Thyroid gland (tissue), 4 donors: ENCODE results near the gene ANKRD36B.
"Not testable (repeated sequence)": the region's sequence is repeated elsewhere in the genome, so short reads cannot be mapped to it uniquely, and the experiment has no call there.

Experiments used
- POLR2A ChIP-seq, 2 donors: fragments of 450-650 bp; IDR thresholded peaks; one replicate each; pipeline ENCODE4 v1.6.1; 2017; ENCODE audit warnings: antibody characterized with exemption in 2 of 2, mild to moderate bottlenecking in 2 of 2, moderate library complexity in 1 of 2
- TF ChIP-seq, protein P1 (sequence below), 6 experiments: fragments of 200-600 bp in 3 of 6; fragments of 450-650 bp in 3 of 6; sonication (generic) in 3 of 6; IDR thresholded peaks; one replicate each; pipeline ENCODE4 v1.5.1; 2016 to 2019; ENCODE audit warnings: antibody characterized with exemption in 6 of 6, mild to moderate bottlenecking in 2 of 6, inconsistent platforms in 1 of 6, moderate library complexity in 1 of 6

DNA sequence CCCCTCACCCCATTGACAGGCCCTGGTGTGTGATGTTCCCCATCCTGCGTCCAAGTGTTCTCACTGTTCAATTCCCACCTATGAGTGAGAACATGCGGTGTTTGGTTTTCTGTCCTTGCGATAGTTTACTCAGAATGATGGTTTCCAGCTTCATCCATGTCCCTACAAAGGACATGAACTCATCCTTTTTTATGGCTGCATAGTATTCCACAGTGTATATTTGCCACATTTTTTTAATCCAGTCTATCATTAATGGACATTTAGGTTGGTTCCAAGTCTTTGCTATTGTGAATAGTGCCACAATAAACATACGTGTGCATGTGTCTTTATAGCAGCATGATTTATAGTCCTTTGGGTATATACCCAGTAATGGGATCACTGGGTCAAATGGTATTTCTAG lies 6.5 kb upstream of the ANKRD36B start:
- TF ChIP-seq, protein P1, sequence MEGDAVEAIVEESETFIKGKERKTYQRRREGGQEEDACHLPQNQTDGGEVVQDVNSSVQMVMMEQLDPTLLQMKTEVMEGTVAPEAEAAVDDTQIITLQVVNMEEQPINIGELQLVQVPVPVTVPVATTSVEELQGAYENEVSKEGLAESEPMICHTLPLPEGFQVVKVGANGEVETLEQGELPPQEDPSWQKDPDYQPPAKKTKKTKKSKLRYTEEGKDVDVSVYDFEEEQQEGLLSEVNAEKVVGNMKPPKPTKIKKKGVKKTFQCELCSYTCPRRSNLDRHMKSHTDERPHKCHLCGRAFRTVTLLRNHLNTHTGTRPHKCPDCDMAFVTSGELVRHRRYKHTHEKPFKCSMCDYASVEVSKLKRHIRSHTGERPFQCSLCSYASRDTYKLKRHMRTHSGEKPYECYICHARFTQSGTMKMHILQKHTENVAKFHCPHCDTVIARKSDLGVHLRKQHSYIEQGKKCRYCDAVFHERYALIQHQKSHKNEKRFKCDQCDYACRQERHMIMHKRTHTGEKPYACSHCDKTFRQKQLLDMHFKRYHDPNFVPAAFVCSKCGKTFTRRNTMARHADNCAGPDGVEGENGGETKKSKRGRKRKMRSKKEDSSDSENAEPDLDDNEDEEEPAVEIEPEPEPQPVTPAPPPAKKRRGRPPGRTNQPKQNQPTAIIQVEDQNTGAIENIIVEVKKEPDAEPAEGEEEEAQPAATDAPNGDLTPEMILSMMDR (IDR thresholded peaks at IDR 0.05): not testable (repeated sequence)
- TF ChIP-seq POLR2A (IDR thresholded peaks at IDR 0.05): not testable (repeated sequence)
